HG02763 (cell line): ENCODE measurements around the gene RPL39L.

Experiments used
- ATAC-seq: cut with Tn5 transposase; IDR thresholded peaks from one replicate; pipeline ENCODE4 v1.9.1; 2021; ENCODE audit warnings: mild to moderate bottlenecking, moderate library complexity; ENCODE audit not compliant: unreplicated experiment

Gene RPL39L

GRCh38 chr3:187072102-187072501 lies 67.2 kb downstream of the RPL39L start:
- ATAC-seq = no peak
